ENCODE results near the gene OLAH. TPM values are rescaled to one million over a fixed set of nuclear protein-coding genes. Genes with fewer than 3 reads are reported as not detected.
"Not testable (repeated sequence)": the region's sequence is repeated elsewhere in the genome, so short reads cannot be mapped to it uniquely, and the experiment has no call there.

OLAH gene
- total RNA-seq: 1 to 10 TPM; 1.2 to 2.0 TPM

DNA sequence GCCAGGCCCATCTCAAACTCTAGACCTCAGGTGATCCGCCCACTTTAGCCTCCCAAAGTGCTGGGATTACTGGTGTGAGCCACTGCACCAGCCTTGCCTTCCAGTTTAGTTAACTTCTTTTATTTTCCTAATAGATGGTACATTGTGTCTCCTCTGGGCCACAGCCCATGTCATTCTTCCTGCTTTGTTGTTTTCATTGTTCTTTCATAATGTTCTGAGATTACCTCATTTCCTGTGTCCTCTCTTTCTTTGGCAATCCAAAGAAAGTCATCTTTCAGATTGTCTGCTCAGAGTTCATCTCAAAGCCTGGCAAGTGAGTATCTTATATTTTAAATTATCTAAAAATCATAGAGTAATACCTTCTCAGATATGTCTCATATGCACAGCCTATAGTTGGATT is at the start of gene OLAH:
TSS of gene OLAH (plus strand) at position 270 of the 400 bp plus-strand sequence. CDS start 3,346 bp downstream, outside the sequence.
- Mint-ChIP-seq H3K9me3 (peaks cover 2% of the 10 kb centered on the region), H3K36me3 (peaks cover 4% of the 10 kb centered on the region), H3K27me3 (no peaks in the 10 kb centered on the region), H3K27ac (peak within 1 kb of the TSS; percentile 79), H3K4me1 (peaks cover 15% of the 10 kb centered on the region), H3K4me3 (no peak within 1 kb of the TSS)
- DNase-seq: no peak

GRCh38 chr10:14995964-14996565 is 47.7 kb upstream of the OLAH start:
- H3K4me3 Mint-ChIP-seq: peak overlapping the region; percentile 11
- no peak for DNase-seq
- H3K9me3 Mint-ChIP-seq: peaks cover 3% of the 10 kb centered on the region
- peaks cover 3% of the 10 kb centered on the region for H3K27me3 Mint-ChIP-seq
- H3K4me1 Mint-ChIP-seq: peaks cover 7% of the 10 kb centered on the region
- H3K36me3 Mint-ChIP-seq: no peaks in the 10 kb centered on the region
- H3K27ac Mint-ChIP-seq: no peak overlapping the region

DNA sequence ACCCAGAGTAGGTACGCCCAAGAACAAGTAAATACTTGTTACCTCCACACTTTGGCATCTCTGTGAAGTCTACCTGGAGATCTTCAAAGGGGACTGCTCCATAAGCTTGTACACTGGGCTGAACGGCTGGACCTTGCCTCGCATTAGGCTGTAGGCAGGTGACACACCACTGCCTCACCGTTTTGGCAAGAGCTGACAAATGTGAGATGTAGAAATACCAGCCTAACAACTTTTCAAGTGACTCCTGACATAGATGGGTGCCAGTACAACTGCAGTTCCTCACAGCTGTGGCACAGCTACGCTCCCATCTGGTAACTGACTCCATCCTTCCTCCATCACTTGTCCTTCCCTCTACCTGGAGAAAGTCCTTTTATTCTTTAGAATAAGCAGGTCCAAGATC is 30.2 kb upstream of the OLAH start:
- H3K4me1 Mint-ChIP-seq, H3K36me3 Mint-ChIP-seq, H3K9me3 Mint-ChIP-seq, DNase-seq, H3K27me3 Mint-ChIP-seq, H3K27ac Mint-ChIP-seq, H3K4me3 Mint-ChIP-seq: not testable (repeated sequence)

DNA sequence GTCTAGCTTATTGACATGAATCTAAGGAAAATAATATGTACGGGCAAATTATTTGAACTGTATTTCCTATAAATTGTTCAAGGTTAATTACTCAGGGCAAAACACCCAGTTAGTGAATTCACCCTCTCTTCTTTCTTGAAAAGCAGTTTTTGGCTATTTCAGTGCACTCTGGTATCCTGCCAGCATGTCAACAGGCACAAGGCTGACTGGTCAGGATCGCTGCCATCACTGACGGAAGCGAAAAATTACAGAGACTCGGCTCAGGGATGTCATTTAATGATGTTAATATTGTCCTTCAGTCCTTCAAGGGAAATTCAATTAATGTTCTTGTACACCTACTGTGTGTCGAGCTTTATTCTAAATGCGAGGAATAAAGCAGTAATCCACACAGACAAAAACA is 28.3 kb upstream of the OLAH start:
- no peak for DNase-seq
- no peaks in the 10 kb centered on the region for H3K36me3 Mint-ChIP-seq
- H3K4me3 Mint-ChIP-seq: no peak overlapping the region
- H3K4me1 Mint-ChIP-seq: peaks cover 6% of the 10 kb centered on the region
- H3K27me3 Mint-ChIP-seq: no peaks in the 10 kb centered on the region
- H3K27ac Mint-ChIP-seq: no peak overlapping the region
- H3K9me3 Mint-ChIP-seq: no peaks in the 10 kb centered on the region

DNA sequence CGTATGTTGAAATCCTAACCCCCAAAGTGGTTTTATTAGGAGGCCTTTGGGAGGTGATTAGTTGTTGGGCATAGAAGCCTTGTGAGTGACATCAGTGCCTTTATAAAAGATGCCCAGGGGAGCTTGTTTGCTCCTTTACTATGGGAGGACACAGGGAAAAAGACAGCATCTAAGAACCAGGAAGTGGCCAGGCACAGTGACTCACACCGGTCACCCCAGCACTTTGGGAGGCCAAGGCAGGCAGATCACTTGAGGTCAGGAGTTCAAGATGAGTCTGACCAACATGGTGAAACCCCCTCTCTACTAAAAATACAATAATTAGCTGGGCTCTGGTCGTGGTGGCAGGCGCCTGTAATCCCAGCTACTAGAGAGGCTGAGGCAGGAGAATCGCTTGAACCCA is 22.8 kb upstream of the OLAH start:
- not testable (repeated sequence) for DNase-seq

DNA sequence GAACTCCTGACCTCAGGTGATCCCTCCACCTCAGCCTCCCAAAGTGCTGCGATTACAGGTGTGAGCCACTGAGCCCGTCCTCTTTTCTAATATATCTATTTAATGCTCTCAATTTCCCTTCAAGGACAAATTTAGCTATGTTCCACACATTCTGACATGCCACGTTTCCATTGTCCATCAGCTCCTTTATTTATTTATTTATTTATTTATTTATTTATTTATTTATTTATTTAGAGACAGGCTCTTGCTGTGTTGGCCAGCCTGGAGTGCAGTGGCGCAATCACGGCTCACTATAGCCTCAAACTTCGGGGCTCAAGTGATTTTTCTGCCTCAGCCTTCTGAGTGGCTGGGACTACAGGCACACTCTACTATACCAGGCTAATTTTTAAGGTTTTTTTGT is 20.7 kb upstream of the OLAH start:
- H3K9me3 Mint-ChIP-seq, H3K4me3 Mint-ChIP-seq, H3K4me1 Mint-ChIP-seq, H3K27ac Mint-ChIP-seq, H3K27me3 Mint-ChIP-seq, H3K36me3 Mint-ChIP-seq, DNase-seq: not testable (repeated sequence)

More for the DNA sequence above, 22.8 kb upstream of the OLAH start:
- H3K36me3 Mint-ChIP-seq, H3K27me3 Mint-ChIP-seq, H3K4me1 Mint-ChIP-seq, H3K4me3 Mint-ChIP-seq, H3K9me3 Mint-ChIP-seq, H3K27ac Mint-ChIP-seq: not testable (repeated sequence)

DNA sequence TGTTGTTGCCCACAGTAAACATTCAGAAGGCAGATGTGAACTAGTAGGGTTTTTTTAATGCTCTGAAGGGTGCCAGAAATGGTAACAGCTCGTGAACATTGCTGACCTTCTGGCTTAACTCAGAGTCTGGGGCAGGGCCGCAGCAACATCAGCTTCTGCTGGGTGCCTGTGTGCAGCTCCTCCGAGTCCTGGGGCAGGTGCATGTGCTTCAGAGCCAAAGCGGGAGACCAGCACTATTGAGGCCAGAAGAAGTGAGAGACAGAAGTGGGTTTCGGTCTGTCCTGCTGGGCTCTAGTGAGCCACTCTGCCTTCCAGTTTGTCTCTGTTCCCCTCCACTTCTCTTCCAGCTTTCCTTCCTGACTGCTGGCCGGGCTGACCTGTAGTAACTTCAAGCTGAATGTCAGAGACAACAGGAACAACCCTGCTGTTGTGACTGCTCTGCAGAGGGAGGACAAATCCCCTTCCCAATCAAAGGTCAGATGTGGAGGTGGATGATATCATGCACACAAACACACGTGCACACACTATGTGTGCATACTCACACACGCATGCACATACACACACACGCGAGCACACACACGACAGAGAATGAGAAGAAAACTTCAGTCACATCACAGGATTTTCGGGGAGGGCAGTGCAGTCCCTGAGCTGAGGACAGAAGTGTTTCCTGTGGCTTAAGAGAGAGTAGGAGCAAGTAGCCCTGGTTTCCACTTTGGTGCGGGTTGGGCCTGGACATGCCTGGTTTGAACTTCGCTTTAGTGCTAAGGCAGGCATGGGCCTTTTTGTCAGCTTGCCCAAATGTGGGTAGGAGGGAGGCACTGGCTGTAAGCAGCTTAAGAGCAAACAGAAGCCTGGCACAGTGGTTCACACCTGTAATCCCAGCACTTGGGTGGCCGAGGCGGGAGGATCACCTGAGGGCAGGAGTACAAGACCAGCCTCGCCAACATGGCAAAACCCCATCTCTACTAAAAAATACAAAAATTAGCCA is 19.4 kb upstream of the OLAH start:
- not testable (repeated sequence) for H3K27me3 Mint-ChIP-seq

GRCh38 chr10:15025040-15025439 is 18.7 kb upstream of the OLAH start:
- not testable (repeated sequence) for H3K36me3 Mint-ChIP-seq, DNase-seq, H3K4me3 Mint-ChIP-seq, H3K9me3 Mint-ChIP-seq, H3K27me3 Mint-ChIP-seq, H3K4me1 Mint-ChIP-seq, H3K27ac Mint-ChIP-seq

More for the DNA sequence above, 19.4 kb upstream of the OLAH start:
- not testable (repeated sequence) for H3K4me1 Mint-ChIP-seq, H3K4me3 Mint-ChIP-seq, DNase-seq, H3K9me3 Mint-ChIP-seq, H3K27ac Mint-ChIP-seq, H3K36me3 Mint-ChIP-seq

DNA sequence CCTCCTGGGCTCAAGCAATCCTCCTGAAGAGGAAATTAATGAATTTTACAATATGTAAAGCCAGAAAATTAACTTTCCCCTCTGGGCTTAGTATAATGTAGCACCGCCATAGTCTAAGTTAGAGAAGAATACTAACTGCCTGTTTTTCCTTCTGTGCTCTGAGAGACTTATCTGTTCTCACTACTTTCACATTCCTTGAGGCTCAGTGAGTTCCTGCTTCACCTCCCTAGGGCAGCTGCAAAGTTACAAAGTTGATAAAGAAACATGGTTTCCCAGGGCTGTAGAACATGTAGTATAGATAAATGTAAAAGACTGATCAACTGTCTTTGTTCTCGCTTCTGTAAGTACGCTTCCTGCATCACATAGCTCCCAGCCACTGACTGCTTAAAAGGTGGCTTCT is 16.0 kb upstream of the OLAH start:
- H3K4me1 Mint-ChIP-seq: peaks cover 4% of the 10 kb centered on the region
- H3K4me3 Mint-ChIP-seq: no peak overlapping the region
- H3K9me3 Mint-ChIP-seq: no peaks in the 10 kb centered on the region
- DNase-seq: no peak
- H3K27ac Mint-ChIP-seq: no peak overlapping the region
- H3K36me3 Mint-ChIP-seq: no peaks in the 10 kb centered on the region
- H3K27me3 Mint-ChIP-seq: no peaks in the 10 kb centered on the region

DNA sequence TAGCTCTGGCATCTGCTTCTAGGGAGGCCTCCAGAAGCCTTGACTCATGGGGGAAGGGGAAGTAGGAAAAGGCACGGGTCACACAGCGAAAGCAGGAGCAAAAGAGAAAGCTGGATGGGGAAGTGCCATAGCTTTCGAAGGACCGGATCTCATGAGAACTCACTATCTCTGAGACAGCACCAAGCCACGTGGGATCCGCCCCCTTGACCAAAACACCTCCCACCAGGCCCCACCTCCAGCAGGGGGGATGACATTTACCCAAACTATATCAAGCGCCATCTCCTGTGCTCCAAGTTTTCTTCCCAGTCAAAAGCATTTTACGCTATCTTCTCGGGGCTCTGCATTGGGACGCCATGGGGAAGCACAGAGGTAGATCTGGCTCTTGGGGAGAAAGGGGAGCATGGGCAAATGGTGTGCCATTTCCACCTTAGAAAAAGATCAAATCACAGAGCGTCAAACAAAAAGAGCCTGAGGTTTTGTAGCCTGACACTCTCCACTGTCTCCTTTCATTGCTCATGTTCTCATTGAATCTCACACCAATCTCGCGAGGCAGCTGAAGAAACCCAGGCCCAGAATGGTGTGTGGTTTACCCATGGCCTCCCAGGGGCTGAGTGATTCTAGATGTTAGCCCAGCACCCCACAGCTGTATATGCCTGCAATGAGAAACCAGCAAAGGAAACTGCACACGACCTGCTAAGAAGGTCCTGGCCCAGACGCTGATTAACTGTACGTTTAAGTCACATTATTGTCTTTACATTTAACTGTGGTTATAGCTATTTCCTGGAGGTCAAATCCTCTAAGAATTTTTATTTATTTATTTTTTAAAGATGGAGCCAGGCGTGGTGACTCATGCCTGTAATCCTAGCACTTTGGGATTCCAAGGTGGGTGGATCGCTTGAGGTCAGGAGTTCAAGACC is 8.1 kb upstream of the OLAH start:
- H3K27me3 Mint-ChIP-seq: no peaks in the 10 kb centered on the region
- no peak overlapping the region for H3K27ac Mint-ChIP-seq
- no peak for DNase-seq
- peaks cover 6% of the 10 kb centered on the region for H3K4me1 Mint-ChIP-seq
- no peak overlapping the region for H3K4me3 Mint-ChIP-seq
- H3K9me3 Mint-ChIP-seq: no peaks in the 10 kb centered on the region
- no peaks in the 10 kb centered on the region for H3K36me3 Mint-ChIP-seq

DNA sequence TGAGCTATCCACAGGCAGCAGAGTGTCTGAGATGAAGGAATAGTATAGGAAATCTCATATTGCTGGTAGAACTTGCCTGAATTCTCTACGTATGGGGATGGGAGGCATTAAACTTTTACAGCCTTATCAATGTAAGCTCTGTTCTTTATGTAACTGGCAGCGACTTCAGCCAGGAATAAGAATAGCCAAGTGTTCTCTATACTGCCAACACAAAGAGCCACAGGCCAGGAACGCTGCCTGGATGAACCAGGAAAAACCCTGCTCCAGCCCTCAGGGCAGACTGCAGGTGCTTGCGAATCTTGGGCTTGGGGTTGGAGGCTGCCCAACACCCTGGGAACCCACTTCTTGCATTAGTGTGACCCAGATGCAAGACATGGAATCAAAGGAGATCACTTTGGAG is 6.1 kb upstream of the OLAH start:
- Mint-ChIP-seq H3K9me3 (no peaks in the 10 kb centered on the region), H3K4me1 (peaks cover 6% of the 10 kb centered on the region), H3K27me3 (no peaks in the 10 kb centered on the region), H3K36me3 (no peaks in the 10 kb centered on the region), H3K27ac (no peak overlapping the region), H3K4me3 (no peak overlapping the region)
- DNase-seq: no peak

DNA sequence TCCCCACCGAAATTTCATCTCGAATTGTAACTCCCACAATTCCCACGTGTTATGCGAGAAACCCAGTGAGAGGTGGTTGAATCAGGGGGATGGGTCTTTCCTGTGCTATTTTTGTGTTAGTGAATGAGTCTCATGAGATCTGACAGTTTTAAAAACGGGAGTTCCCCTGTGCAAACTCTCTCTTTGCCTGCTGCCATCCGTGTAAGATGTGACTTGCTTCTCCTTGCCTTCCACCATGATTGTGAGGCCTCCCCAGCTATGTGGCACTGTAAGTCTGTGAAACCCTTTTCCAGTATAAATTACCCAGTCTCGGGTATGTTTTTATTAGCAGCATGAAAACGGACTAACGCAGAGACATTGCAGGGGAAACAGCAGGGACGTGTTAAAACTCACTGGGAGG is 5.3 kb upstream of the OLAH start:
- H3K4me1 Mint-ChIP-seq: peaks cover 7% of the 10 kb centered on the region
- no peak overlapping the region for H3K4me3 Mint-ChIP-seq
- no peaks in the 10 kb centered on the region for H3K9me3 Mint-ChIP-seq
- peaks cover under 1% of the 10 kb centered on the region for H3K36me3 Mint-ChIP-seq
- H3K27ac Mint-ChIP-seq: no peak overlapping the region
- H3K27me3 Mint-ChIP-seq: no peaks in the 10 kb centered on the region
- DNase-seq: no peak

DNA sequence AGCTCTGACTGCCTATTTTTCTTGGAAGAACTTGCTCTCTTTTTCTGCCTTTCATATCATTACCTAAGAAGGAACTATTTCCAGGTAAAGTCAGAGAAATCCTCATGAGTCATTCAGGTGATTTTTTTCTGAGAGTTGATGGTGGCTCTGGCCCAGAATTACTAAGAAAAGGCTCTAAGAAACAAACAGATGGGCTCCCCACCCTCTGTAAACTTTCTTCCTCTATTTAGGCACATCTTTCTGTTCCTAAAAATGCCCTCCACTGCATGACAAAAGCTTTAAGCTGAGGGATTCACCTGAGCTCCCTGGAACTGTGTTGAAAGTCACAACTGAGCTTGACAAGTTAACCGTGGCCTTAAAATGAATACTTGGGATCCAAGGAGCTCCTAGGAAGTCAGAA is 1.6 kb downstream of the OLAH start:
- Mint-ChIP-seq H3K4me3 (no peak overlapping the region), H3K27ac (no peak overlapping the region), H3K27me3 (no peaks in the 10 kb centered on the region), H3K36me3 (peaks cover 4% of the 10 kb centered on the region), H3K9me3 (peaks cover 2% of the 10 kb centered on the region), H3K4me1 (peaks cover 15% of the 10 kb centered on the region)
- DNase-seq: no peak

DNA sequence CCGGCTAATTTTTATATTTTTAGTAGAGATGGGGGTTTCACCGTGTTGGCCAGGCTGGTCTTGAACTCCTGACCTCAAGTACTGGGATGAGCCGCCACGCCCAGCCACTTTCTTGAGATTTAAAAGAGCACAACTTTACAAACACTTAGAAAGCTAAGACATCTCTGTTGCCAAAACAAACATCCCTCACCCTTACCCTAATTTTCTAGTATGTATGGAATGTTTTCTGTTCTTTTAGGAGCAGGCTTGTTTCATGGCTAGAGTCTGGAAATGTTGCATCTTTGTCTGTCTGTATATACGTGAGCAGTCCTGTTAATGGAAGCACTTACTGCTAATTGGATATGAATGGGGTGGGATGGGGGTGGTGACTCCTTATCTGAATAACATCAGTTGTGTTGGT is 2.9 kb downstream of the OLAH start:
- DNase-seq: no peak
- Mint-ChIP-seq H3K4me1 (peaks cover 15% of the 10 kb centered on the region), H3K9me3 (peaks cover 2% of the 10 kb centered on the region), H3K36me3 (peaks cover 4% of the 10 kb centered on the region), H3K27ac (no peak overlapping the region), H3K4me3 (no peak overlapping the region), H3K27me3 (no peaks in the 10 kb centered on the region)

DNA sequence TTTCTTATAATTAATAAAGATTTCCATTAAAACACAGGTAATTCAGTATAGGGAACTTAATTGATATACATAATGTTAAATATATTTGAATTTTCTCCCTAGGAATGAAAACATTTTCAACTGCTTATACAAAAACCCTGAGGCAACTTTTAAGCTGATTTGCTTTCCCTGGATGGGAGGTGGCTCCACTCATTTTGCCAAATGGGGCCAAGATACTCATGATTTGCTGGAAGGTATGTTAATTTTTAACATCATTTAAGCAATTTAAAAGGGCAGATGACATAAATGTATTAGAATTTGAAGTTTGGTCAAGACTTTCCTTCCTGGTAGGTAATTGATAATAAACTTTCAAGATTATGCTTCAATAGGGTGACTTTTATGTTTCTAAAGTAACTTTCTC is 5.8 kb downstream of the OLAH start:
- Mint-ChIP-seq H3K4me3 (no peak overlapping the region), H3K9me3 (no peaks in the 10 kb centered on the region), H3K4me1 (peaks cover 9% of the 10 kb centered on the region), H3K36me3 (no peaks in the 10 kb centered on the region), H3K27me3 (no peaks in the 10 kb centered on the region), H3K27ac (no peak overlapping the region)
- DNase-seq: no peak

Measured in activated naive CD8-positive, alpha-beta T cell treated with anti-CD3 and anti-CD28 coated beads for 36 hours (primary cell).